Islet precursor cell (in vitro differentiated cells): ENCODE data around the gene UACA.

Experiments used
- DNase-seq: peaks from one replicate; pipeline ENCODE4 v3.0.0-alpha.2; 2018

Gene UACA

DNA sequence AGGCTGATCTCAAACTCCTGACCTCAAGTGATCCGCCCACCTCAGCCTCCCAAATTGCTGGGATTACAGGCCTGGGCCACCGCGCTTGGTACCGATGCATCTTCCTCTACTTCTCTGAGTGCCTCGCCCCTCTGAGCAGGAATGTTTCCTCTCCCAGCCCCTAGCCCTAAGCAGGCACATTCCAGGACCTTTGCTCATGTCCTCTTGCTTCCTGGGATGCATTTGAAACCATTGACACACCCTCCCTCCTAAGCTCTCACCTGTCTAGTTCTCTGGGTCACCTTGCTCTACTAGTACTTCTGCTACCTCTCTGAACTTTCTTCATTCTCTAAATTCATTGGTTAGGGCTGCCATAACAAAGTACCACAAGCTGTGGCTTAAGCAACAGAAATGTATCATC, 17.9 kb upstream of the UACA start:
- peak; percentile 90 for DNase-seq

DNA sequence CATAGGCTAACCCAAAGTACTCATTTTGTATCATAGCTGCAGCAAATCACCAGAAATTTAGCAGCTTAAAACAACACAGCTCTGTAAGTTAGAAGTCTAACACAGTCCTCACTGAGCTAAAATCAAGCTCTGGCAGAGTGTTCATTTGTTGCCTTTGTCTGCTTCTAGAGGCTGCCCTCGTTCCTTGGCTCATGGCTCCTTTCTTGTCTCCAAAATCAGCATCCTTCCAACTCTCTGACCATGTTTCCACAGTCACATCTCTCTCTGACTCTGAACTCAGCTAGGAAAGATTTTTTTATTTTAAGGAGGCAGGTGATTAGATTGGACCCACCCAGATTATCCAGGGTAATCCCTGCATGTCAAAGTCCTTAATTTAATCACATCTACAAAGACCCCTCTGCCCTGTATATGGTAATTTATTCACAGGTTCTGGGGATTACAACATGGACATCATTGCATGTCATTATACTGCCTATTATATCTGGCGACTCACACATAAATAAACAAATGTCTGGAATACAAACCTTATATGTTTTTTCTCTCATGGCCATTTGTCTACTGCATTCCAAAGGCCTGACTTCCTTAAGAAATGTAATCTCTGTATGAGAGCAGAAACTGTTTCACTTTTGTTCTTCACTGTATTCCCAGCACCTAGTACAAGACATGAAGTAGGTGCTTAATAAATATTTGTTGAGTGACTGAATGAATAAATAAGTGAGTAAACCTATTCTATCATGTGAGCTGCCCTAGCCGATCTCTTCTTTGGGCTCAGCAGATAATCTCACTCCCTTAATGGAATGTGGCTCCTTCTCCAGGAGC, 15.1 kb upstream of the UACA start:
- no peak for DNase-seq

DNA sequence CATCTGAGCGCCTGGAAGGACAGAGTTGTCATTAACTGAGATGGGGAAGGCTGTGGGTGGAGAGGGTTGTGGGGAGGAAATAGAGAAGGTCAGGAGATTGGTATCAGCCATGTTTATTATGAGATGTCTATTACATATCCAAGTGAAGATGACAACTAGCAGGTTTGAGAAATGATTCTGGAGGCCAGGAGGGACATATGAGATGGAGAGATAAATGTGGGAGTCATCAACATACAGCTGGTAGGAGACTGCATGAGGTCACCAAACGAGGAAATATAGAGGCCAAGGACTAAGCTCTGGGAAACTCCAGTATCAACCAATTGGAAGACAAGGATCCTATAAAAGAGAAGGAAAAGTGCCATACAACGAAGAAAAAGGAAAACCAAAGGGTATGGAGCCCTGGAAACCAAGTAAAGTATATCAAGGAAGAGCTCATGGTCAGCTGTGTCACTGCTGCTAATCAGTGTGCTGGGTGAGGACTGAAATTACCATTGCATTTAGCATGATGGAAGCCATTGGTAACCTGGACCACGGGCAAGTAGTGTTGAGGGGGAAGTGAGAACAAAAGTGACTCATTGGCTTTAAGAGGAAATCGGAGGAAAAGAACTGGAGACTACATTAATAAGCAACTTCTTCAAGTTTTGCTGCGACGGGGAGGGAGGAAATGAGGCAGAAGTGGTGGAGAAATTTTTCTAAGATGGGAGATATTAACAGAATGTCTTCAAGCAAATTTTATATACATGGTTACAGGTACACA, 14.0 kb upstream of the UACA start:
- DNase-seq: no peak

DNA sequence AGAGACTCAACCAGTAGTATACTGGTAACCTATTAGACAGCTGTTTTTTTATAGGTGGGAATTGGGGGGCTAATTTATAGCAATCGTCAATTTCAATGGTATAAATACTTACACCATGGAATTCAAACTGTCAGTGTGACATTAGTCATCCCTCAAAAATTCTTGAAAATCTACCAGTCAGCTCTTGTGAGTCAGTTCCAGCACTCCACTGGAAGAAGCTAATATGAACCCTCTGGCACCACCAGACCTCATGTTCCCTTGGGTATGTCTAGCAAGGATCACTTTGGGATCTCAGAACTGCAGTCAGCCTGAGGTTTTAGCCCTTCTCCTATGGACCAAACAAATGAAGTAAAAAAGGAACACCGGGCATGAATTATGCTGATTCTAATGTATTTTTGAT, 11.8 kb upstream of the UACA start:
- no peak for DNase-seq

DNA sequence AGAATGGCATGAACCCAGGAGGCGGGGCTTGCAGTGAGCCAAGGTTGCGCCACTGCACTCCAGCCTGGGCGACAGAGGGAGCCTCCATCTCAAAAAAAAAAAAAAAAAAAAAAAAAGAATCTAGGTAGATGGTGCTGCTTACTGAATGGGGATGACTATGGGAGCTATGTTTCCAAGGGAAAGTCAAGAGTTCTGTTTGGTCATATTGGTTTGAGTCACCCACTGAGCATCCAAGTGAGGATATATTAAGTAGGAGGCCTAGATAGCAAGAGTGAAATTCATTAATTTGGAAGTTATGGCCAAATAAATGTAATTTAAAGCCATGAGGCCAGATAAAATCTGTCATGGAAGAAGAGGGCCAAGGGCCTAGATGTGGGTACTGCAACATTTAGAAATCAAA, 9.0 kb upstream of the UACA start:
- DNase-seq: no peak

DNA sequence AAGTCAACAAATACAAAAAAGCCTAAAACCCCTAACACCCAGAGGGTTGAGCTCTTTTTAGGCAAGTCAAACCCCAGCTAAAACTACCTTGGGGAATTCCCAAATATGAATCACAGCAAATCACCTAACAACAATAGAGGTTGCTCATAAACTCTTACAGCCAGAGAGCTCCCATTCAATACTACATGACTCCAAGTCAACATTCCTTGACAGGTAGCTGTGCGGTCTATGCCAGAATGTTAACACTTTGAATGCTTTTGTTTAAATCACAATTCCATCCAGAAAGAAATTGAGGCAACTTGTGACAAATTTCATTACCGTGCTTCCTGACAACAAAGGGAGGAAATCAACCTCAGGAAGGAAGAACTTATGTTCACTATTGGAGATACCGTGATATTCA, 7.5 kb upstream of the UACA start:
- no peak for DNase-seq

DNA sequence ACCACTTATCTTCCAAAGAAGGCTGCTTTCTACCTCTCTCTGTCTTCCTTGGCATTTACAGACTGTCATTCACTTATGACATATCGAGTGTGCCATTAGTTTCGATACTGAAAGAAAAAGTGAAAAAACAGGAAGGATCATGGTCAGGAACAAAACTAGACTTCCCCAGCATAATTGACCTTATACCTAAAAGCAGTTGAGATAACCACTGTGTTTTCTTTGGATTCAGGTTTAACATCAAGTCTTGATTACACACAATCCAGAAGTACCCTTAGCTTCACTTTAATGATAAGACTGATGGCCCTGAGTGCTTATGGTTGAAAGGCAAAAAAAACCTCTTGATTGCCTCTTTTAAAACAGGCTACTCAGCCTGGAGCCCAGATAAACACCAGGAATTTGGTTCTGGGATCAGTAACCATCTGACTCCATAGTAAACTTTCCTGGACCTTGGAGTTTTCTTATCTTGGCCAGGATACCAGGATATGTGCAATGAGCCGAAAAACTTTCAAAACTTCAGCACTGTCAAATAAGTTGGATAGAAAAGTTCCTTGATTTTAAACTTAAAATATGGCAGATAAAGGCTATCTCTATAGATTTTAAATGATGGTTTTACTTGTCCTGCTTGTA, 5.0 kb upstream of the UACA start:
- DNase-seq: no peak

DNA sequence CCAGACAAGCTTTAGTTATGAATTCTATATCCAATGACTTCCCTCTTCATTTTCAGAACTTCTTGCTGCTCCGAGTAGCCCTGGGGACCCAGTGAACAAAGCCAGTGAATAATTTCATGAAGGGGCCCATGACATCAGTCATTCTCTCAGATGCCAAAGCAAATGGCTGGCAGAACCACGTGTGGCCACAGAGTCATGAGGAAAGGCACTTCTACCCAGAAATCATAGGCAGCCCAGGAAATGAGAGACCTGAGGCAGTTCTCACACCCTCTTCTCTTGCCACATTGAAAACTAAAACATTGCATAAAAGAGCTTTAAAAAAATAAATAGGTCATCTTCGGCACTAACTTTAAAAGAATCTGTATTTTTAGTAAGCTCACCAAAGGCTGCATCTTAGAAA, 4.3 kb upstream of the UACA start:
- no peak for DNase-seq

DNA sequence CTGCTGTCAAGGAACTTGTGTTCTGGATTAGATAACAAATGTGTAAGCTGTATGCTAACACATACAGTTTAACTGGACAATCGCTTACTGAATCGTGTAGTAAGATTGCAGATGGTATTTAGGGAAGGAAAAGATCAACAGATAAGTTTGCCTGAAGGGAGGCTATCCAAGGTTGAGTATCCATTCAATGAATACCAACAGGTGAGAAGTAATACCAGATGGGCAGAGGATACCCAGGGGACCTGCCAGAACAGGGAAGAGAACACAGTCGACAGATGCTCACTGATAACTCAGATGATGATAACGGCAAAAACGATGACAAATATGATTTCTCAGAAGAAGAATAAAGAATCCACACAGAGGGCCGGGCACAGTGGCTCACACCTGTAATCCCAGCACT, 3.2 kb upstream of the UACA start:
- no peak for DNase-seq

DNA sequence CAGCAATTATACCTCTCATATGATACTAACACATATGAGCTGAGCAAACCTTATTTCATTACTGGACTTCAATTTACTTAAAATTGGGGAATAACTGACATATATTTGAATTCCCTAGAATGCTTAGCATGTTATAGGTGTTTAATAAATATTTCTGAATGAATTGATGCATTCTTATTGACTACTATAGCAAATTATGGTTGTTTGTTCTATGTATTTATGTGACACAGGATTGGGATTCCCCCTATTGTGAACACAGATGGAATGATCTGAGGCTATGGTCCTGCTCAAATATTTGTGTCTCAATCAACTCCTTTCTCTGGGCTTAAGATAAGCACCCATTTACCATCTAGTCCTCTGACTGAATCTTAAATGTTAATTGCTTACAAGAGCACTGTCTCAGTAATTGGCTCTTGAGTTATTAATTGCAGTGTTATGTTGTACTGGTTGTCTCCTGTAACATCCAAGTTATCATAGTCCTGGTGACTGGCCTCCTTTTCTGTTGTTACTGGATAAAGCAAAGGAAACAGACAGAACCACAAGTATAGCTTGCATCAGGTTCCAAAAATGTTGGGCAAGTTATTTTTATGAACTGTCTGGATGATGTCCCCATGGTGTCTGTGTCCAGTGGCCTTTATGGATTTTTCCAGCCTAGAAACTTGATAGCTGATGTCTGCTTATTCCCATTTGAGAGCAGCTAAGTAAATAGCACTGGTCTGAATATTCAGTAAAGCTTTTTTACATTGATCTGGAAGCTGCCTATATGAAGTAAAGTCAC, 2.3 kb upstream of the UACA start:
- DNase-seq: no peak

DNA sequence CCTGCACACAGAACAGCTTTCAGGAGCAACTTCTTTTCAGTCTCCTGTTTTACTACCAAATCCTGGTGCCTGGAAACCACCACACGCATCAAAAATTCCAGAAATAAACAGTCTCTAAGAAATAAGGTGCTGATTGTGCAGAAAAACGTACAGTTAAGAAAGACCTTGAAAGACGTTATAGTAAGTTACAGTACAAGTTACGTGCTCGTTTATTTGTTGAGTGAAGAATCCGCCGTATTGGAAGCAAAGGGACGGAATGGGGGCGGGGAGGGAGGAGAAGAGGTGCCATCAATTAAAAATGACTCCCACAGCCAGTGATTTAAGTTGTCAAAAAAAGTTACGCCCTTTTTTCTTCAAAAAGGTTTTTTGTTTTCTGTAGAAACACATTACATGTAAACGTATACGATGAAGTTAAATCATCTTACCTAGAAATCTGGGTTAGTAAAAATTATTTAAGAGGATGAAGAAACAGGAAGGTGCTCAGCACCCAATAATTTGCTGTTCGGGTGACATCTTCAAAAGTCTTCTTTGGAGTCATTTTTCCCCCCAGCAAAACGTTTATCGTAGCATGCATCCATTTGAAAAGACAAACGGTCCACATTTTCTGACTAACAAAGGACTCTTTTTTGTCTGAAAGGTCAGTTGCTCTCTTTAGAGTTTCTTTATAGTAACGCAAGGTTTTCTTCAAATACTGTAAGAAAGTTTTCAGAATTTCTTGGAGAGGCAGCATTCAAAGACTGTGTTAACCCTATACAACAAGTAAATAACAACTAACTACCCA, 782 bp upstream of the UACA start:
- no peak for DNase-seq

DNA sequence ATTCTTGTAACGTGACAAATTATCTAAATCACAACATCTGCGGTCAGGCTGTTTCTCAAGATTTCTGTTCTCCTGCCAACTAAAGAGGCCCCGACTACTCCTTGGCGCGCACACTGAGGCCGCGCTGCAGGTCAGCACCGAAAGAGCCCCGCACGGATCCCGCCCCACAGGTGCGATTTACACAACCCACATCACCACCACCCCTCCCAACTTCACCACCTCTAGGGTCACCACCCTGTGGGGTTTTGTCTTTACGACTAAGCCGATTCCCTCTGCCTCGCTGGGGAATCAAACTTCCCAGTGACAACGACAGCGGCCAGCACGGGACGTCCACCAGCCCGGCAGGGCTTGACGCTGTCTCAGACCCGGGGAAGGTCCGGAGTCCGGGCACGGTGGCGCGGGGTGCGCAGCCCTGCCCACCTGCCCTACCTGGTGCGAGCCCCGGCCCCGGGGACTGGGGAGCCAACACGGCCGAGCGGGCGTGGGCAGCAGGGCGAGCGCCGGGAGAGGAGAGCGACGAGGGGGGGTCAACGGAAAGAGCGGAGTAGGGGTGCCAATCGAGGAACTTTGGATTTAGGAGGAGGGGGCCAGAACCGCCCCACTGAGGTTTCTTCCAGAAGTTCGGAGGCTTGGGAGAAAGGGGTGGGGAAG, 764 bp downstream of the UACA start:
- DNase-seq: peak; percentile 62

DNA sequence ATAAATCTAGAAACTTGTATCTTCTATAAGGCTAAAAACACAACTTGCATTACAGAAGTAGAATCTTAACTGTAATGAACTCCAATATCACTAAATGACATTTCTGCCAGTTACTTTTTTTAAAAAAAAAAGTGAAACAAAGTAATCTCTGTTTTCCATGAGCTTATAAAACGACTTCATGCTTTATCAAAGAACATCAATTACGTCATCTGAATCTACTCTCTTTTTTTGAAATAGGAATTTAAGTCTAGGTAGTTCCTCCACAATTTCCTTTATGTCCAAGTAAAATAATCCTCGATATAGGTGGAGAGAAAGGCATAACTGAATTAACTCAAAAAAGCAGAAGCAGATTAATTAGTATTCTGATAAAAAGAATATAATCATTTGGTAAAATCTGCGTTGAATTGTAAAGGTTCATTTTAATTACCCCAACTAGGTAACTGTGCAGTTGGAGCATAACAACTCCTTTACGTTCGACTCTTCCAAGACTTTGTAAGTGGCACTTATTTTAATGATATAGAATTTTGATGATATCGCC, 1.4 kb downstream of the UACA start:
- DNase-seq: no peak

DNA sequence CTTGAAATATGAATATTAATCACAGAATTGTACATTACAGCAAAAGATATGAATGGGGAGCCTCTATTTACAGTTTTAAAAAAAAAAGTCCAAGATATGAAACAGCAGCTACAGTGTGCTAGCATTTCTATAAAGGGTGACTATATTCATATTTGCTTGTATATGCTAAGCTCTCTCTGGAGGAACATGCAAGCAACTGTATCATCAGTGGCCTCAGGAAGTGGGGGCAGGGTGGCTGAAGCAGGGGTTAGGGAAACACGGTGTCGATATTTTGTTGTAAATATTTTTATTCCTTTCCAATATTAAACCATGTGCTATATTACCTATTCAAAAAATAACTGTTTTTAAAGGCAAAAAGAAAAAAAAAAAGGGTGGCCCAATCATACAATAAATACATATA, 2.3 kb downstream of the UACA start:
- DNase-seq: no peak

DNA sequence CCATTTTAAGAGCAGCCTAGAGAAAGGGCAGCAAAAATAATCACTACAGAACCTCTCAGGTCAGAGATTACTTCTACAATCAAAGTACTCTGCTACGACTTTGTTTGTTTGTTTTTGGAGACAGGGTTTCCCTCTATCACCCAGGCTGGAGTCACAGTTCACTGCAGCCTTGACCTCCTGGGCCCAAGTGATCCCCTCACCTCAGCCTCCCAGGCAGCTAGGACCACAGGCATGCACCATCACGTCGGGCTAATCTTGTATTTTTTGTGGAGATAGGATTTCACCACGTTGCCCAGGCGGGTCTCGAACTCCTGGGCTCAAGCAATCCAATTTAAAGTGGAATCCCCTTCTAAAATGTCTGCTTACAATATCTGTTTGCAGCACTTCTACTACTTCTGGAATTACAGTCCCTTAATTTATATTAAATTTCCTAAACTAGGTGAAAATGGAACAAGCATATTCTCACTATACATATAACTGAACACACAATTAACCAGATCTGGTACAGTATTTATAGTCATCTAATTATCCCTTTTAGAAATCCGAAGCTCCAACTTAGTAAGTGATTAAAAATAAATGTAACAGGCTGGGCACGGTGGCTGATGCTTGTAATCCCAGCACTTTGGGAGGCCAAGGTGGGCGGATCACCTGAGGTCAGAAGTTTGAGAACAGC, 4.4 kb downstream of the UACA start:
- DNase-seq: no peak

DNA sequence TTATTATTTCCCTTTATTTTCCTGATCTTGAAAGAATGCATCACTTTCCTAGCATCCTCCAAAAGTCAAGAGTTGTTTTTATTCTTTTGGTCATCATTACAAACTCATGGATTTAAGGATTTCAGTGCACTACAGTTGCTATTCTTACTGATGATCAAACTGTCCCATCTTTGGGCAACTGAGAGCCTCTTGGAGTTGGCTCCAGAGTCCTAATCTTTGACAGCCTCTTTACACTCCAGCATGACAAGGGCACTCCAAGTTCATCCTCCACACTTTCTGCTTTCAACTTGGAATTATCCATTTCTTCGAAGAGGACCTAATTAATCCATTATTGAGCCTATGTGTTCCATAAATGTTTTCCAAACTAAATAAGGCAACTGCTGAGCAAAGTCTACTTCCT, 5.7 kb downstream of the UACA start:
- no peak for DNase-seq

DNA sequence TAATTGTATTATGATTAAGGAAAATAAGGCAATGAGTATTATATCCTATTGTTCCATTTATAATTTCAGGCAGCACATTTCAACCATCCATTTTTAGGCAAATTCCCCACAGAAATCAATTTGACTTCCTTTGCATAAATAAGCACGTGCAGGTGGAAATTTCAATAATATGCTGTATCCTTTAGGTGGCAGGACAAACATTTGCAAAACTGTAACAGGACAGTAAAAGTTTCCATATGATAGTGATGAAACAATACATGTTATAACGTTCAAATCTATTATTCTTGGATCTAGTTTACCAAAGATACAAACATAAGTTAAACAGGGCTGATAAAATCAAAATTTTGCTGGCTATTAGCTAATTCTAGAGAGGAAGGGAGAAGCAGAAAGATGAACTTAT, 8.5 kb downstream of the UACA start:
- no peak for DNase-seq

DNA sequence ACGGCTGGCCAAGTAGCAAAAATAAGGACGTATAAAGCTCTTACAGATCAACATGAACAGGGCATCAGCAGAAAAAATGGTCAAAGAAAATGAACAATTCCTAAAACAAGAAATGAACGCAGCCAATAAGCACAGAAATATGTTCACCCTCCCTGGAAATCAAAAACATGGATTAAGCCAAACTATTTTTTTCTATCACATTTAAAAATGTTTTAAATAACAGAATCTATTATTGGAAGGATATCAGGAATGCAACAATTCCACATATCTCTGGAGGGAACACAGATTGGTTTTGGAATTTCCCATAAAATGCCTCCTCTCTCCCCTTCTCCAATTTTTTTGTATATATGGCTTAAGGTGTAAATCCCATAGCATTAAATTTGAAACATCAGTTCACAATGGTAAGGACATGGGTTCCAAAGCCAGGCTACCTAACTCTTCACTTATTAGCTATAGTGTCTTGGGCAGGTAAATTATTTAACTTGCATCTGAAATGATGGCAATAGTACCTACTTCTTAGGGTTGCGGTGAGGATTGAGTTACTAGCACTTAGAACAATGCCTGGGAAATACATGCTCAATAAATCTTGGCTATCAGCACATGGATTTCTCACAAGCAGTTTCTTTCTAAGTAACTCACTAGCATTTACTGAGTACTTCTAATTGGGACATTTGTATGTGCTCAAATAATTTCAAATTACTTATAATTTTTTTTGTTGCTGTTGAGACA, 10.1 kb downstream of the UACA start:
- DNase-seq: no peak

DNA sequence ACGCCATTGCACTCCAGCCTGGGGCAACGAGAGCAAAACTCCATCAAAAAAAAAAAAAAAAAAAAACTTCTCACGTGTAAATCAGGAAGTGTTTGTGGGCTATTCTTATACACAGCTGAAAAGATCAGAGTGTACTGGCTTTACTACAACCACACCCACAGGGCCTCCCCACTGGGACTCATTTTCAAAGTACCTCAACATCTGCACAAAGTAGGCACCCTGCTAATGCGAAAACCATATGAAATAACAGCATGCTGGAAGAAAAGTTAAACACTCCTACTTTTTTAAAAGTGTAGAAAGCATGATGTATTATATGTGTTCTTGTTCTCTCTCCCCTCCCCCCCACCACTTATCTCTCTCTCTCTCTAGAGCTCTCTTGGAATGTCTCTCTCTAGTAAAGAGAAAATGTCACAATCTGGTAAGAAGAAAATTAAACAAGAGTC, 11.1 kb downstream of the UACA start:
- DNase-seq: no peak

DNA sequence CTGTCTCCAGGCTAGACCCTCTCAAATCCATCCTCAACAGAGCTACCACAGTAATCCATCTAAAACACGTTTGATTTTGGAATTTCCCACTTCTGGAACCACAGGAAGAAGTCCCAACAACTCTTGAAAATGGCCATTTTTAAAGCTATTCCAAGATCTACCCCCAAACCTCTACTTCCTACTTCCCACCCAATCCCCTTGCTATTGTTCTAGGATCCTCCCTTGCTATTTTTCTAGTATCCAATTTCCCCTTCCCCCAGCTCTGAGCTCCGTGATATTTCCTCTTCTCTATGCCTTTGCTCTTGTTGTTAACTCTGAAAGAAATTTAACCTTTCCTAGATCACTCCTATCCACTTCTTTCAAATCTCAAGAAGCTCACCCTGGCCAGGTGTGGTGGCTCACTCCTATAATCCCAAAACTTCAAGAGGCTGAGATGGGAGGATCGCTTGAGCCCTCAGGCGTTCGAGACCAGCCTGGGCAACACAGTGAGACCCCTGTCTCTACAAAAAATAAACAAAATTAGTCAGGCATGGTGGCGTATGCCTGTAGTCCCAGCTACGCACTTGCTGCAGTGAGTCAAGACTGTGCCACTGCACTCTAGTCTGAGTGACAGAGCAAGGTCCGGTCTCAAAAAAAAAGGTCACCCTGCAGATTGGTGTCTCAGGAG, 13.0 kb downstream of the UACA start:
- no peak for DNase-seq
